Suprapubic skin (tissue), 4 donors: ENCODE results near the gene PDE6A. TPM values are rescaled to one million over a fixed set of nuclear protein-coding genes. Genes with fewer than 3 reads are reported as not detected.

Source experiments
- DNase-seq, 2 donors: peaks; one replicate each; pipeline ENCODE4 v3.0.0-alpha.2; 2019; ENCODE audit warnings: low spot score in 2 of 2
- H3K27ac ChIP-seq: fragments of 200-600 bp; sonication (generic); one replicate; pipeline ENCODE4 v1.5.1; 2019
- H3K27me3 ChIP-seq: fragments of 200-600 bp; sonication (generic); one replicate; pipeline ENCODE4 v1.5.1; 2019
- H3K36me3 ChIP-seq: fragments of 200-600 bp; sonication (generic); one replicate; pipeline ENCODE4 v1.5.1; 2019
- H3K4me1 ChIP-seq: fragments of 200-600 bp; sonication (generic); one replicate; pipeline ENCODE4 v1.5.1; 2019
- H3K4me3 ChIP-seq: fragments of 200-600 bp; sonication (generic); one replicate; pipeline ENCODE4 v1.5.1; 2019; ENCODE audit warnings: mild to moderate bottlenecking
- H3K9me3 ChIP-seq: fragments of 200-600 bp; sonication (generic); one replicate; pipeline ENCODE4 v1.5.1; 2019
- EP300 ChIP-seq: sonication (generic); formaldehyde crosslinking; IDR thresholded peaks from one replicate; pipeline ENCODE4 v1.6.1; 2017; ENCODE audit warnings: antibody characterized with exemption
- POLR2A ChIP-seq, 2 donors: fragments of 450-650 bp; IDR thresholded peaks; one replicate each; pipeline ENCODE4 v1.6.1; 2017; ENCODE audit warnings: antibody characterized with exemption in 2 of 2, mild to moderate bottlenecking in 2 of 2, moderate library complexity in 2 of 2
- POLR2AphosphoS5 ChIP-seq, 3 donors: sonication (generic); formaldehyde crosslinking; IDR thresholded peaks; one replicate each; pipeline ENCODE4 v1.6.1; 2017; ENCODE audit warnings: antibody characterized with exemption in 3 of 3
- WGBS: methylation state at CpG from one replicate; pipeline ENCODE4 v1.1.5; 2018; 5-methylcytosine and 5-hydroxymethylcytosine counted together
- total RNA-seq, 4 donors: library from RNA; depleted of rRNA; stranded (reverse); fragments of >200 nt; gene quantifications; one replicate each; pipeline ENCODE4 v1.1.0, GENCODE V29; 2016
- TF ChIP-seq, protein P1 (sequence below), 2 donors: fragments of 200-600 bp in 1 of 2; fragments of 450-650 bp in 1 of 2; sonication (generic) in 1 of 2; IDR thresholded peaks; one replicate each; pipeline ENCODE4 v1.5.1; 2016 to 2019; ENCODE audit warnings: antibody characterized with exemption in 2 of 2, mild to moderate bottlenecking in 1 of 2, moderate library complexity in 1 of 2

PDE6A gene
- total RNA-seq, 4 donors from 2014 or later: 0.17 to 2.9 (median 1.3) TPM

DNA sequence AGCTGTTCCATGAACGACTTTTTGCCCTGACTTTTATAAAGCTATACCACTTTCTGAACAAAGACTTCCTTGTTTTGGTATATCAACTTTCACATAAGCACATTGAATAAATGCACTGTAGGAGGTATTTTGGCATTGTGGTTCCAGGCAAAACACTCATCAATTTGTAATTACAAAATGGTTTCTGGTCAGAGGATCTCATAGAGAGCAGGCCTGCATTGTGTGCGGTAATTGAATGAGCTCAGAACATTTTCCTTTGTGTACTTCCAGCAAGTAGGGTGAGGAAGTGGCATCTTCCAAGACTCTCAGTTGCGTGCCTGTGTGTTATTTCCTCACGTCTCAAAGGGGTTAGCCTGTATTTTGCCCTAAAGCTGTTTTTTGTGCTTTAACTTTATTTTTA lies 89.2 kb downstream of the PDE6A start:
- DNase-seq: no peak
- Histone ChIP-seq H3K27me3 (no peaks in the 10 kb centered on the region), H3K4me1 (peaks cover 13% of the 10 kb centered on the region), H3K27ac (peak overlapping the region; percentile 57), H3K4me3 (no peak overlapping the region), H3K36me3 (no peaks in the 10 kb centered on the region), H3K9me3 (no peaks in the 10 kb centered on the region)
- TF ChIP-seq POLR2AphosphoS5 (IDR thresholded peaks at IDR 0.05) (no peak), POLR2A (IDR thresholded peaks at IDR 0.05) (no peak), EP300 (no peak)
- TF ChIP-seq, protein P1, sequence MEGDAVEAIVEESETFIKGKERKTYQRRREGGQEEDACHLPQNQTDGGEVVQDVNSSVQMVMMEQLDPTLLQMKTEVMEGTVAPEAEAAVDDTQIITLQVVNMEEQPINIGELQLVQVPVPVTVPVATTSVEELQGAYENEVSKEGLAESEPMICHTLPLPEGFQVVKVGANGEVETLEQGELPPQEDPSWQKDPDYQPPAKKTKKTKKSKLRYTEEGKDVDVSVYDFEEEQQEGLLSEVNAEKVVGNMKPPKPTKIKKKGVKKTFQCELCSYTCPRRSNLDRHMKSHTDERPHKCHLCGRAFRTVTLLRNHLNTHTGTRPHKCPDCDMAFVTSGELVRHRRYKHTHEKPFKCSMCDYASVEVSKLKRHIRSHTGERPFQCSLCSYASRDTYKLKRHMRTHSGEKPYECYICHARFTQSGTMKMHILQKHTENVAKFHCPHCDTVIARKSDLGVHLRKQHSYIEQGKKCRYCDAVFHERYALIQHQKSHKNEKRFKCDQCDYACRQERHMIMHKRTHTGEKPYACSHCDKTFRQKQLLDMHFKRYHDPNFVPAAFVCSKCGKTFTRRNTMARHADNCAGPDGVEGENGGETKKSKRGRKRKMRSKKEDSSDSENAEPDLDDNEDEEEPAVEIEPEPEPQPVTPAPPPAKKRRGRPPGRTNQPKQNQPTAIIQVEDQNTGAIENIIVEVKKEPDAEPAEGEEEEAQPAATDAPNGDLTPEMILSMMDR (IDR thresholded peaks at IDR 0.05): no peak
- WGBS: 70% methylated on average over 4 of the region's 4 CpGs

DNA sequence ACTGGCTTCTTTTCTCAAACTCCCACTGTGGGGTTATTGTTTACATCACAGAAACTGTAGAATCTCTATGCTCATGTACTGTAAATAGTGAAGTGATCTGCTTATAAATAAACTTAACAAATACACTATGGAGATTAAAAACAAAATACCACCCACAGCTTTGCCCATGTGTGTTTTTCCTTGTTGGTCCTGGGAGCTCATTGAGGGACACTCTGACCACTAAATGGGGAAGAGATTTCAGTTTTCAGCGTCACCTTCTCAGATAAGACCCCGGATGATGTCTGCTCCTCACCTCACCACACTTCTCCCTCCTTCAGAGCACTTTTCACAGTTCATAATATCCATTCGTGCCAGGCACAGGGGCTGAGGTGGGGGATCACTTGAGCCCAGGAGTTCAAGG lies 89.7 kb downstream of the PDE6A start:
- TF ChIP-seq, protein P1 (IDR thresholded peaks at IDR 0.05): no peak
- TF ChIP-seq EP300: no peak
- H3K27me3 ChIP-seq: no peaks in the 10 kb centered on the region
- WGBS: 93% methylated on average over 3 of the region's 3 CpGs
- peaks cover 13% of the 10 kb centered on the region for H3K4me1 ChIP-seq
- DNase-seq: no peak
- H3K27ac ChIP-seq: peak overlapping the region; percentile 55
- H3K36me3 ChIP-seq: no peaks in the 10 kb centered on the region
- no peaks in the 10 kb centered on the region for H3K9me3 ChIP-seq
- H3K4me3 ChIP-seq: no peak overlapping the region

DNA sequence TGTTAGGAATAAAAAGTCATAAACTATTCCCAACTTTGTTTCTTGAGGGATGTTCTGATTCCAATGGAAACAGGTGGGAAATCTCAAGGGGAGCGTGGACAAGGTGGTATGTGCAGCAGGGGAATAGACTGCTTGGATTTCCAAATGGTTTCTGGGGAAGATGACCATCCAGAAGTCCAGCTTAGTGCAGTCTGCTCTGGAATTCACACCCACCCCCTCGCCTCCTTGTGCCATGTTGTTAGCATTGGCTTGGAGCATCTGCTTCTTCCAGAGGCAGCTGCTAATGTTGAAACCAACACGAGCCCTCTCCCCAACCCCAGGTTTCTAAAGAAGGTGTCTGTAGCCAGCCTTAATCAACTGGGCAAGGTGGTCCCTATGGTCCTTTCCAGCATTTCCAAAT lies 90.9 kb downstream of the PDE6A start:
- Histone ChIP-seq H3K4me3 (no peak overlapping the region), H3K27ac (no peak overlapping the region), H3K4me1 (peaks cover 13% of the 10 kb centered on the region), H3K36me3 (peaks cover 1% of the 10 kb centered on the region), H3K27me3 (no peaks in the 10 kb centered on the region), H3K9me3 (no peaks in the 10 kb centered on the region)
- TF ChIP-seq POLR2A (IDR thresholded peaks at IDR 0.05): no peak
- TF ChIP-seq, protein P1 (IDR thresholded peaks at IDR 0.05): no peak
- TF ChIP-seq POLR2AphosphoS5 (IDR thresholded peaks at IDR 0.05): no peak
- no peak for TF ChIP-seq EP300
- DNase-seq: no peak
- 78% methylated on average over 3 of the region's 3 CpGs for WGBS

DNA sequence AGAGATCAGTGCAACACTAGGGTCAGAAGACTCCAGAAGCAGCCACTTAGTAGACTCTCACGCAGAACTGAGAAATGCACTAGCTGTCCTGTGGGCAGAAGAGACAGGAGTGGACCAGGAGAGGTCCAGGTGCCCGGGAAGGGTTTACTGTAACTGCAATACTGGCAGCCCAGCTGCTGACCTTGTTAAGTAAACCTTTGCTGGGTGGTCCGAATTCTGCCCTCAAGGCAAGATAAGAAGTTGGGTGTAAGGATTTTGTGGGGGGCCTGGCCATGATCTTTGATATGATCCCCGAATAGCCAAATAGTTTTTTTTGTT lies 91.3 kb downstream of the PDE6A start:
- H3K4me1 ChIP-seq: peaks cover 13% of the 10 kb centered on the region
- 90% methylated on average over 4 of the region's 4 CpGs for WGBS
- H3K36me3 ChIP-seq: peaks cover 5% of the 10 kb centered on the region
- no peak overlapping the region for H3K4me3 ChIP-seq
- H3K27me3 ChIP-seq: no peaks in the 10 kb centered on the region
- no peak for DNase-seq
- no peak for TF ChIP-seq EP300
- TF ChIP-seq, protein P1 (IDR thresholded peaks at IDR 0.05): peak in 1 of 2 donors; percentile 31
- no peak overlapping the region for H3K27ac ChIP-seq
- no peaks in the 10 kb centered on the region for H3K9me3 ChIP-seq

DNA sequence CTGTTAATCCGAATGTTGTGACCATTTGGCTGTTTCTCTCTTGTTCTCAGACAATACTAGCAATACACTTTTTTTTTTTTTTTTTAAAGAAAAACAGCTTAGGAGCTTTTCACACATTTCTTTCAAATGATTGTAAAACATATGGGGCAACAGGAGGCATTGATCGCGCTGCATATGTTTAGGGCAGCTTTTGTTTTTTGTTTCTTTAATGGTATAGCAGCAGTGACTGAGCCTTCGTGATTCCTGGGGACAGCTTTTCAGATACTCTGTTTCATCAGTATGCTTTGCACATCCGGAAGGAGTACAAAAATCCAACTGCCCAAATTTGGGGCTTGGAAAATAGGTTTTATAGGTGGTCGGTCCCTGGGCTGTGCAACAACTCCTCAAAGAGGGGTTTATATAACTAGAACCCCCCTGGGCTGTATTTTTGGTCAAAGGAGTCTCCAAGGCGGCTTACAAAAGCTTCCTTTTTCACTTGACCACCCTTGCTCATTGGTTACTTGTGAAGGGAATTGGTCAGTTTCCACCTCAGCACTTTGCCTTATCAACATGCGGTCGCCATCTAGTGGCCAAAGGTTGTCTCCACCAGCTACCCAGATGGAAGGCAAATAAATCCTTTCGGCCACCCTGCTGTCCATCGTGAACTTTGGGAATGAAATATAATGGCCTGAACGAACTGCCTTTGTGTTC lies 91.8 kb downstream of the PDE6A start:
- Histone ChIP-seq H3K36me3 (peaks cover 9% of the 10 kb centered on the region), H3K27ac (no peak overlapping the region), H3K27me3 (no peaks in the 10 kb centered on the region), H3K4me3 (no peak overlapping the region), H3K9me3 (no peaks in the 10 kb centered on the region), H3K4me1 (peaks cover 9% of the 10 kb centered on the region)
- no peak for DNase-seq
- 46% methylated on average over 12 of the region's 12 CpGs for WGBS
- TF ChIP-seq POLR2AphosphoS5 (IDR thresholded peaks at IDR 0.05) (no peak), EP300 (no peak), POLR2A (IDR thresholded peaks at IDR 0.05) (no peak)
- TF ChIP-seq, protein P1 (IDR thresholded peaks at IDR 0.05): peak; percentile 54 to 82
